Fibroblast of the aortic adventitia (primary cell): ENCODE results near the gene CCDC92. TPM values are rescaled to one million over a fixed set of nuclear protein-coding genes. Genes with fewer than 3 reads are reported as not detected.
"Not testable (repeated sequence)": the region's sequence is repeated elsewhere in the genome, so short reads cannot be mapped to it uniquely, and the experiment has no call there.

Source experiments
- DNase-seq: peaks from one replicate; pipeline ENCODE4 v3.0.0-alpha.2; 2010; ENCODE audit warnings: low read depth
- H3K4me3 ChIP-seq: 2 replicates; pipeline ENCODE4 v1.5.1; 2011; ENCODE audit warnings: low read depth, mild to moderate bottlenecking, control low read depth, low read length, moderate library complexity
- total RNA-seq: library from RNA; depleted of rRNA; stranded (reverse); fragments of >200 nt; gene quantifications from 2 replicates; pipeline ENCODE4 v1.2.3, GENCODE V29; 2012; ENCODE audit warnings: low replicate concordance
- TF ChIP-seq, protein P1 (sequence below): IDR thresholded peaks from 2 replicates; pipeline ENCODE4 v1.5.1; 2011; ENCODE audit warnings: mild to moderate bottlenecking, low read length, control low read depth, inconsistent platforms; ENCODE audit not compliant: insufficient read depth

CCDC92 gene
- total RNA-seq, 1 donor, result 22.7 TPM

DNA sequence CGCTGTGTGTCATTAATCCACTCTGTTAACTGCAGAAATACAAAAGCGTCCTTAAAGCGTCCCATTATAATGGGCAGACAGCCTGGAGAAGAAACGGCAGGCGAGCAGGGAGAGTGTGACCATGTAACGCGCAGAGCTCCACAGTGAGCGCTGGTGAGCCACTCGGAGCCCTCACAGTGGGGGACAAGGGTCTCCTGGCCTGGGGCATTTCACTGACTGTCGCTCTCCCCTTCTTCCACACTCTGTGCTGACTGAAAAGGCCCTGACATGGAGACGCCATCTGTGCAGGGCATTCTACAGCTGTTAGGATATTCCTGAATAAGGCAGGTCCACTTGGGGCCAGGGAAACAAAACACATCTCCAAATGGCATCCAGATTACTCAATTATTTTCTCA lies 24.2 kb downstream of the CCDC92 start:
- no peak overlapping the region for H3K4me3 ChIP-seq
- TF ChIP-seq, protein P1, sequence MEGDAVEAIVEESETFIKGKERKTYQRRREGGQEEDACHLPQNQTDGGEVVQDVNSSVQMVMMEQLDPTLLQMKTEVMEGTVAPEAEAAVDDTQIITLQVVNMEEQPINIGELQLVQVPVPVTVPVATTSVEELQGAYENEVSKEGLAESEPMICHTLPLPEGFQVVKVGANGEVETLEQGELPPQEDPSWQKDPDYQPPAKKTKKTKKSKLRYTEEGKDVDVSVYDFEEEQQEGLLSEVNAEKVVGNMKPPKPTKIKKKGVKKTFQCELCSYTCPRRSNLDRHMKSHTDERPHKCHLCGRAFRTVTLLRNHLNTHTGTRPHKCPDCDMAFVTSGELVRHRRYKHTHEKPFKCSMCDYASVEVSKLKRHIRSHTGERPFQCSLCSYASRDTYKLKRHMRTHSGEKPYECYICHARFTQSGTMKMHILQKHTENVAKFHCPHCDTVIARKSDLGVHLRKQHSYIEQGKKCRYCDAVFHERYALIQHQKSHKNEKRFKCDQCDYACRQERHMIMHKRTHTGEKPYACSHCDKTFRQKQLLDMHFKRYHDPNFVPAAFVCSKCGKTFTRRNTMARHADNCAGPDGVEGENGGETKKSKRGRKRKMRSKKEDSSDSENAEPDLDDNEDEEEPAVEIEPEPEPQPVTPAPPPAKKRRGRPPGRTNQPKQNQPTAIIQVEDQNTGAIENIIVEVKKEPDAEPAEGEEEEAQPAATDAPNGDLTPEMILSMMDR, result no peak
- DNase-seq, result no peak

- H3K4me3 ChIP-seq, DNase-seq: not testable (repeated sequence)
Measured at GRCh38 chr12:123947531-123947930, 25.1 kb downstream of the CCDC92 start.

DNA sequence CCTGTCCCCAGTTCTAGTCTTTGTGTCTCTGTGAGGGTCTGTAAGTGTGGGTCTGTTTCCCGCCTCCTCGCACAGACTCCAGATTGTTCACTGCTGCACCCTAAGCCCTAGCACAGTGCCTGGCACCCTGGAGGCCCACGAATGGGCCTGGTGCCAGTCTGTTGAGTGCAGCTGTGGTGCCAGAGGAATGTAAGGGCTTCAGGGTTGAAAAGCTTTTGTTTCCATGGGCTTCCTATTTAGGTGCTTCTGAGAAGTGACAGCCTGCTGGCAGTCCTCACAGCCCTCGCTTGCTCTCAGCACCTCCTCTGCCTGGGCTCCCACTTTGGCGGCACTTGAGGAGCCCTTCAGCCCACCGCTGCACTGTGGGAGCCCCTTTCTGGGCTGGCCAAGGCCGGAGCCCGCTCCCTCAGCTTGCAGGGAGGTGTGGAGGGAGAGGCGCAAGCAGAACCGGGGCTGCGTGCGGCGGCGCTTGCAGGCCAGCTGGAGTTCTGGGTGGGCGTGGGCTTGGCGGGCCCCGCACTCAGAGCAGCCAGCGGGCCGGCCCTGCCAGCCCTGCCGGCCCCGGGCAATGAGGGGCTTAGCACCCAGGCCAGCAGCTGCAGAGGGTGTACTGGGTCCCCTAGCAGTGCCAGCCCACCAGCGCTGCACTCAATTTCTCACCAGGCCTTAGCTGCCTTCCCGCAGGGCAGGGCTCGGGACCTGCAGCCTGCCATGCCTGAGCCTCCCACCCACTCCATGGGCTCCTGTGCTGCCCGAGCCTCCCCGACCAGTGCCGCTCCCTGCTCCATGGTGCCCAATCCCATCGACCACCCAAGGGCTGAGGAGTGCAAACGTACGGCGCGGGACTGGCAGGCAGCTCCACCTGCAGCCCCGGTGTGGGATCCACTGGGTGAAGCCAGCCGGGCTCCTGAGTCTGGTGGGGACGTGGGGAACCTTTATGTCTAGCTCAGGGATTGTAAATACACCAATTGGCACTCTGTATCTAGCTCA lies 25.8 kb downstream of the CCDC92 start:
- not testable (repeated sequence) for DNase-seq, H3K4me3 ChIP-seq

- no peak overlapping the region for H3K4me3 ChIP-seq
- no peak for DNase-seq
- TF ChIP-seq, protein P1, result no peak
Measured at GRCh38 chr12:123946152-123946515, 26.5 kb downstream of the CCDC92 start.

DNA sequence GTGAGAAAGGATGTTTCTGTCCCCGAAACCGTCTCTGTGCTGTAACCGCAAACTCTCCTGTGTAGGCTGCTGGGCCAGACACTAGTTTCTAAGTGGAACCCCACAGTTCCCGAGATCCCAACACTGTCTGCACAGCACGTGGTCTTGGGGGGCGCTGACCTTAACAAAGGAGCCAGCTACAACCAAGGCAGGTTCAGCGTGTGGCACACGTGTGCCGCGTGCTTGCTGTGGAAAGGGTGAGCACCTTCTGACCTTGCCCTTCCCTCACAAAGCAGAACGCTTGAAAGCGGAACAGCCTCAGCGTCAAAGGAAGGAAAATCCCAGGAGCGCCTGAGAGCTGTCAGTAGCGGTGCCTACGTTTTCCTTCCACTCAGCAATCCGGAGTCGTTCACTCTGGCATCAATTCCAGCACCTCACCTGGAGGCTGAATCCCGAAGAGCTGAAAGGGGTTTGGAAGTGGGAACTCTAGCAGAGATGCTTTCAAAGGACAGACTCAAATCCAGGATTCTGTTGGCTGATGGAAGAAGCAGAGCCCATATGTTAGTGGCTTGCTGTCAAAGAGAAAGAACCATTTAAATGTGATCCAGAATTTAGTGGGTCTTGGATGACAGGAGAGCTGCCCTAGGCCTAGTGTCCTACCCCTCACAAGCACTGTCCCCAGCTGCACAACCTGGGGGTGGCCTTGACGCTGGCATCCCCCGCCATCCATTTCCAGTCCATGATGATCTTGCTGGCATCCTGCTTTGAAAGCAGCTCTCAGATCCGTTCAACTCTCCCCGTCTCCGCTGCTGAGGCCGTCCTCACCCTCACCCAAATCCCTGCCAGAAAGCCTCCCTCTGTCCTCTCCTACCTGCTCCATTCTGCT lies 27.1 kb downstream of the CCDC92 start:
- H3K4me3 ChIP-seq, result no peak overlapping the region
- TF ChIP-seq, protein P1, result no peak
- no peak for DNase-seq

GRCh38 chr12:123944696-123945095 lies 27.9 kb downstream of the CCDC92 start:
- DNase-seq, result no peak
- TF ChIP-seq, protein P1, result no peak
- no peak overlapping the region for H3K4me3 ChIP-seq

GRCh38 chr12:123943816-123944215 lies 28.8 kb downstream of the CCDC92 start:
- DNase-seq, result no peak
- no peak overlapping the region for H3K4me3 ChIP-seq
- TF ChIP-seq, protein P1, result no peak
